ENCODE data around the gene NDUFA7. TPM values are rescaled to one million over a fixed set of nuclear protein-coding genes. Genes with fewer than 3 reads are reported as not detected.

Gene NDUFA7
- total RNA-seq, 1 donor from 2014 or later: 77.9 TPM

GRCh38 chr19:8311461-8312260, 9.5 kb downstream of the NDUFA7 start:
- no peak for TF ChIP-seq CTCF (conservative IDR thresholded peaks at IDR 0.05; ENCODE audit: low read depth, low read length)

GRCh38 chr19:8310342-8311055, 10.7 kb downstream of the NDUFA7 start:
- no peak for TF ChIP-seq CTCF (conservative IDR thresholded peaks at IDR 0.05; ENCODE audit: low read depth, low read length)
- DNase-seq (ENCODE audit: low read depth): no peak

More at GRCh38 chr19:8311461-8312260, 9.5 kb downstream of the NDUFA7 start:
- no peak overlapping the region for H3K4me3 ChIP-seq (ENCODE audit: low read depth, low read length)
- no peak for DNase-seq (ENCODE audit: low read depth)

GRCh38 chr19:8308891-8309291, 12.3 kb downstream of the NDUFA7 start:
- TF ChIP-seq CTCF (conservative IDR thresholded peaks at IDR 0.05; ENCODE audit: low read depth, low read length): no peak
- peak overlapping the region; percentile 72 for H3K4me3 ChIP-seq (ENCODE audit: low read depth, low read length)
- DNase-seq (ENCODE audit: low read depth): no peak

More at GRCh38 chr19:8310342-8311055, 10.7 kb downstream of the NDUFA7 start:
- H3K4me3 ChIP-seq (ENCODE audit: low read depth, low read length): no peak overlapping the region

GRCh38 chr19:8307965-8308866, 13.0 kb downstream of the NDUFA7 start, which contains the start of gene CD320:
Gene CD320, minus strand, starts transcription at chr19:8308358. Its CDS starts 68 bp downstream, at chr19:8308290.
- DNase-seq (ENCODE audit: low read depth): peak; percentile 40
- H3K4me3 ChIP-seq (ENCODE audit: low read depth, low read length): peak within 1 kb of the TSS; percentile 72
- TF ChIP-seq CTCF (conservative IDR thresholded peaks at IDR 0.05; ENCODE audit: low read depth, low read length): no peak

- DNase-seq (ENCODE audit: low read depth): no peak
- H3K4me3 ChIP-seq (ENCODE audit: low read depth, low read length): peak overlapping the region; percentile 72
- TF ChIP-seq CTCF (conservative IDR thresholded peaks at IDR 0.05; ENCODE audit: low read depth, low read length): no peak
These were observed 13.7 kb downstream of the NDUFA7 start for GRCh38 chr19:8307400-8307964.
